Progenitor cell of endocrine pancreas (in vitro differentiated cells): ENCODE data around the gene ACOT12. TPM values are rescaled to one million over a fixed set of nuclear protein-coding genes. Genes with fewer than 3 reads are reported as not detected.

Experiments
- DNase-seq: peaks from one replicate; pipeline ENCODE4 v3.0.0; 2021; ENCODE audit warnings: low spot score; ENCODE audit not compliant: unreplicated experiment
- H3K27ac Mint-ChIP-seq: 2 replicates; pipeline ENCODE4 v1.8.0; 2021; ENCODE audit warnings: mild to moderate bottlenecking, moderate library complexity, mixed read lengths
- H3K27me3 Mint-ChIP-seq: 2 replicates; pipeline ENCODE4 v1.8.0; 2021; ENCODE audit warnings: mixed read lengths
- H3K36me3 Mint-ChIP-seq: 2 replicates; pipeline ENCODE4 v1.8.0; 2022; ENCODE audit warnings: mixed read lengths; ENCODE audit not compliant: insufficient read depth
- H3K4me1 Mint-ChIP-seq: 2 replicates; pipeline ENCODE4 v1.8.0; 2021; ENCODE audit warnings: low read depth, mixed read lengths
- H3K4me3 Mint-ChIP-seq: 2 replicates; pipeline ENCODE4 v1.8.0; 2021; ENCODE audit warnings: low read depth, mild to moderate bottlenecking, moderate library complexity, mixed read lengths
- H3K9me3 Mint-ChIP-seq: 2 replicates; pipeline ENCODE4 v1.8.0; 2021; ENCODE audit warnings: low read depth, mixed read lengths
- total RNA-seq: library from RNA; stranded (reverse); gene quantifications from 2 replicates; pipeline ENCODE4 v1.2.1, GENCODE V29; 2021
- TF ChIP-seq, protein P1 (sequence below): fragments of 200-600 bp; sonication (generic); IDR thresholded peaks from one replicate; pipeline ENCODE4 v1.5.0; 2021; ENCODE audit warnings: antibody characterized with exemption, mild to moderate bottlenecking; ENCODE audit not compliant: unreplicated experiment

ACOT12 gene
- total RNA-seq, 1 donor from 2014 or later, result not detected

DNA sequence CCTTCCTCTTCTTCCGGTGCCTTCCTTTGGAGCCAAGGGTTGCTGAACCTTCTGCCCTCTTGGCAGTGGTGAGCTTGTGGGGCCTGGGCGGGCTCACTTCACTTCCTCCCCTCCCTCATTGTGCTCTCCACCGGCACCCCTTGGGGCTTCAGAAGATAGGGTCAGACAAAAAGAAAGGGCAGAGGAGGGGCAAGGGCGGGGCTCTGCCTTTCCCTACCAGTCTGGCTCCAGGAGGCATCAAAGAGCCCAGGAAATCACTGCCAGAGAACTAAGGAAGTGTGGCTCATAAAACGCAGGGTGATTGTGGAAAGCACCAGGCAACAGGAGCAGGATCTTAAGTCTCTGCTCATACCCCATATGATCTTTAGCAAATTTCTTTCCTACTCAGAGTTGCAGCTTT, 34.8 kb downstream of the ACOT12 start:
- no peaks in the 10 kb centered on the region for H3K36me3 Mint-ChIP-seq
- H3K27ac Mint-ChIP-seq, result no peak overlapping the region
- no peak overlapping the region for H3K4me3 Mint-ChIP-seq
- H3K4me1 Mint-ChIP-seq, result peaks cover 15% of the 10 kb centered on the region
- H3K9me3 Mint-ChIP-seq, result no peaks in the 10 kb centered on the region
- no peaks in the 10 kb centered on the region for H3K27me3 Mint-ChIP-seq
- no peak for DNase-seq
- TF ChIP-seq, protein P1, sequence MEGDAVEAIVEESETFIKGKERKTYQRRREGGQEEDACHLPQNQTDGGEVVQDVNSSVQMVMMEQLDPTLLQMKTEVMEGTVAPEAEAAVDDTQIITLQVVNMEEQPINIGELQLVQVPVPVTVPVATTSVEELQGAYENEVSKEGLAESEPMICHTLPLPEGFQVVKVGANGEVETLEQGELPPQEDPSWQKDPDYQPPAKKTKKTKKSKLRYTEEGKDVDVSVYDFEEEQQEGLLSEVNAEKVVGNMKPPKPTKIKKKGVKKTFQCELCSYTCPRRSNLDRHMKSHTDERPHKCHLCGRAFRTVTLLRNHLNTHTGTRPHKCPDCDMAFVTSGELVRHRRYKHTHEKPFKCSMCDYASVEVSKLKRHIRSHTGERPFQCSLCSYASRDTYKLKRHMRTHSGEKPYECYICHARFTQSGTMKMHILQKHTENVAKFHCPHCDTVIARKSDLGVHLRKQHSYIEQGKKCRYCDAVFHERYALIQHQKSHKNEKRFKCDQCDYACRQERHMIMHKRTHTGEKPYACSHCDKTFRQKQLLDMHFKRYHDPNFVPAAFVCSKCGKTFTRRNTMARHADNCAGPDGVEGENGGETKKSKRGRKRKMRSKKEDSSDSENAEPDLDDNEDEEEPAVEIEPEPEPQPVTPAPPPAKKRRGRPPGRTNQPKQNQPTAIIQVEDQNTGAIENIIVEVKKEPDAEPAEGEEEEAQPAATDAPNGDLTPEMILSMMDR, result no peak

- DNase-seq, result no peak
- H3K27me3 Mint-ChIP-seq, result no peaks in the 10 kb centered on the region
- H3K27ac Mint-ChIP-seq, result no peak overlapping the region
- H3K9me3 Mint-ChIP-seq, result no peaks in the 10 kb centered on the region
- TF ChIP-seq, protein P1, result no peak
- H3K4me3 Mint-ChIP-seq, result no peak overlapping the region
- H3K4me1 Mint-ChIP-seq, result peaks cover 15% of the 10 kb centered on the region
- H3K36me3 Mint-ChIP-seq, result no peaks in the 10 kb centered on the region
Measured at GRCh38 chr5:81355291-81356251, 38.4 kb downstream of the ACOT12 start.

DNA sequence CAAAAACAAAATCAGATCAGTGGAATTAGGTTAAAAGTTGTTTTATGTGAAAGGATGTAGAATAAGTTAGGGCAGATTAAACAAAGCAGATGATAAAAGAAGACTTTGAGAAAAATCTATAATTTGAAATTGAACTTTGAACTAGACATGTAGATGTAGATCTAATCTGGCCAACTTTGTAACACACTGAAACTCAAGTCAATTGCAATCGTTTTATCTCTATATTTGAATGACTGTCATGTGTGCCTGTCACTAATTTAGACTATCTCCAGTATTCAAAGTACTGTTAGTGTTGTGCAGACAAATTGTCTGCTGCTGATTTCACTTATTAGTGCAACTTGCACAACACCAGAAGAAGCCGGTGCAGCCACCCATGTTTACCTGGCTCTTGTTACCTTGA, 39.8 kb downstream of the ACOT12 start:
- H3K36me3 Mint-ChIP-seq, result no peaks in the 10 kb centered on the region
- H3K9me3 Mint-ChIP-seq, result no peaks in the 10 kb centered on the region
- DNase-seq, result no peak
- TF ChIP-seq, protein P1, result no peak
- H3K27me3 Mint-ChIP-seq, result no peaks in the 10 kb centered on the region
- H3K4me3 Mint-ChIP-seq, result no peak overlapping the region
- peaks cover 15% of the 10 kb centered on the region for H3K4me1 Mint-ChIP-seq
- H3K27ac Mint-ChIP-seq, result no peak overlapping the region

DNA sequence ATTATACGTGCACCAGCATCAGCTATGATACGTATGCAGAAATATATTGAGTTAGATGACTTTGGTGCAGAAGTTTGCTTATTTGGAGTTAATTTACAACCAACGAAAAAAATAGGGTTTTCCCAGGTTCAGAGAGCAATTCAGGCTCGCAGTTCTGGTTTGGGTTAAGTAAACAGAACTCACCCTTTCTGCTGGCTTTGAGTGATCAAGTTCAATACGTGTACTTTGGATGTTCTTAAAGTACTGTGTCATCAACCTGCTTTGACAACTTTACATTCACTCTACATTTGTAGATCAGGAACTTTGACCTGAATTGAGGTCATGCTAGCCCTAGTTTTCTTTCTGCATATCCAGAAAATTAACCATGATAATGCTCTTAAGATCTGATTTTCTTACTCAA, 40.7 kb downstream of the ACOT12 start:
- Mint-ChIP-seq H3K4me3 (no peak overlapping the region), H3K9me3 (no peaks in the 10 kb centered on the region), H3K4me1 (peaks cover 15% of the 10 kb centered on the region), H3K36me3 (no peaks in the 10 kb centered on the region), H3K27me3 (no peaks in the 10 kb centered on the region), H3K27ac (no peak overlapping the region)
- TF ChIP-seq, protein P1, result no peak
- no peak for DNase-seq

GRCh38 chr5:81350507-81350906, 43.4 kb downstream of the ACOT12 start:
- Mint-ChIP-seq H3K4me1 (peaks cover 16% of the 10 kb centered on the region), H3K4me3 (no peak overlapping the region), H3K36me3 (no peaks in the 10 kb centered on the region), H3K9me3 (no peaks in the 10 kb centered on the region), H3K27me3 (no peaks in the 10 kb centered on the region), H3K27ac (no peak overlapping the region)
- DNase-seq, result no peak
- TF ChIP-seq, protein P1, result no peak
